HG03565 (cell line): ENCODE data around the gene FAXDC2.
"Not testable (repeated sequence)": the region's sequence is repeated elsewhere in the genome, so short reads cannot be mapped to it uniquely, and the experiment has no call there.

Experiments used
- ATAC-seq: cut with Tn5 transposase; IDR thresholded peaks from one replicate; pipeline ENCODE4 v1.9.1; 2021; ENCODE audit warnings: mild to moderate bottlenecking, moderate library complexity; ENCODE audit not compliant: unreplicated experiment

Gene FAXDC2

DNA sequence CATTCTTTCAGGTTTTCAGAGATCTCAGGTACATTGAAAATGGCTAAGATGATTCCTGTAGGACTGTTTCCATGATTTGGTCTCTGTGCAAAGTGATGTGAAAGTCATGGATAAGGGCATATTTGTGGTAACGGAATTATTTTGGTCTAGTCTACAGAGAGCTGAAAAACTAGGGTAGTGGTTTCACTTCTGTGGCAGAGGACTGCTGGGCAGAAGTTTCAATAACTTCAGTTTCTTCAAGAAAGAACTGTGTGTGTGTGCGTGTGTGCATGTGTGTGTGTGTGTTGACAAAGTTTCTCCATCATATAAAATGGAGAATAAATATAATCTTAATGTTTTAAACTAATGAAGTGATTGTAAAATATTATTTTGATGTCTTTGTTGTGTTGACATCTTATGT, 12.4 kb upstream of the FAXDC2 start:
- ATAC-seq: no peak

DNA sequence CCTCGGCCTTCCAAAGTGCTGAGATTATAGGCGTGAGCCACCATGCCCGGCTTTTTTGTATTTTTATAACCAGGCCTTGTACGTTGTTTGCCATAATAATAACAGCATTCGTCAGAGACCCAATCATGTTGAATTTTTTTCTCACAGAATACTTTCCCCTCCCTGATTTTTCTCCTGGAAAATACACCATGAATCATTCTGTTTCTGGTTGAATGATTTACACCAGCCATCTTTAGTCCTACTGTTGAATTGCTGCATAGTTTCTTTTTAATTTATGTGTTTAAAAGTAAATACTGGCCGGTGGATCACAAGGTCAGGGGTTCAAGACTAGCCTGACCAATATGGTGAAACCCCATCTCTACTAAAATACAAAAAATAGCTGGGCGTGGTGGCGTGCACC, 11.5 kb upstream of the FAXDC2 start:
- ATAC-seq: no peak

DNA sequence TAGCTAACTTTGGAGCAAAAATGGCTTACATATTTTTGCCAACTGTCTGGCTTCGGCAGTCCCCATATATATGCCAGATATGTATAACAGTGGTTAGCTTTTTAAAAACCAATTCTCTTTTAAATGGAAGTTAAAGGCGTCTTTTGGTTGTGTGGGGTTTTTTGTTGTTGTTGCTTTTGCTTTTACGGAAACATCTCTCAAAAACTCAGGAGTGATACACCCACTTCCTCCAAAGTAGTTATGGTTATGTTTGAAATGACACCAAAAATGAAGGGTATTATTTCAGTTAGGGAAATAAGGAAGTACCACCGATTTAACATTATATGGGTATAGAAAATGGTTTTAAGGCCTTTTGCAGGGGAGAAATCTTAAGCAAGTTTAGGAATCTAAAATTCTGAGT, 10.4 kb upstream of the FAXDC2 start:
- no peak for ATAC-seq

DNA sequence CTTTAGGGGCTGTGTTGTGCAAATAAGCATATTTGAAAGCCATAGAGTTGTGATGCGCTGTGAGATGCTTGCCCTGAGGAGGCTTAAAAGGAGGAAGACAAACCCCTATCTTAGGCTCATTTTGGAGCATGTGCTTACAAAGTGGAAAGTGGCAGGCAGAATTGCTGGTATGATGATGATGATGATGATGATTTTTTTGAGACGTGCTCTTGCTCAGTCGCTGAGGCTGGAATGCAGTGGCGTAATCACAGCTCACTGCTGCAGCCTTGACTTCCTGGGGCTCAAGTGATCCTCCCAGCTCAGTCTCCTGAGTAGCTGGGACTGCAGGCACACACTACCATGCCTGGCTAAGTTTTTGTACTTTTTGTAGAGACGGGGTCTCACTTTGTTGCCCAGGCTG, 9.7 kb upstream of the FAXDC2 start:
- ATAC-seq: no peak

DNA sequence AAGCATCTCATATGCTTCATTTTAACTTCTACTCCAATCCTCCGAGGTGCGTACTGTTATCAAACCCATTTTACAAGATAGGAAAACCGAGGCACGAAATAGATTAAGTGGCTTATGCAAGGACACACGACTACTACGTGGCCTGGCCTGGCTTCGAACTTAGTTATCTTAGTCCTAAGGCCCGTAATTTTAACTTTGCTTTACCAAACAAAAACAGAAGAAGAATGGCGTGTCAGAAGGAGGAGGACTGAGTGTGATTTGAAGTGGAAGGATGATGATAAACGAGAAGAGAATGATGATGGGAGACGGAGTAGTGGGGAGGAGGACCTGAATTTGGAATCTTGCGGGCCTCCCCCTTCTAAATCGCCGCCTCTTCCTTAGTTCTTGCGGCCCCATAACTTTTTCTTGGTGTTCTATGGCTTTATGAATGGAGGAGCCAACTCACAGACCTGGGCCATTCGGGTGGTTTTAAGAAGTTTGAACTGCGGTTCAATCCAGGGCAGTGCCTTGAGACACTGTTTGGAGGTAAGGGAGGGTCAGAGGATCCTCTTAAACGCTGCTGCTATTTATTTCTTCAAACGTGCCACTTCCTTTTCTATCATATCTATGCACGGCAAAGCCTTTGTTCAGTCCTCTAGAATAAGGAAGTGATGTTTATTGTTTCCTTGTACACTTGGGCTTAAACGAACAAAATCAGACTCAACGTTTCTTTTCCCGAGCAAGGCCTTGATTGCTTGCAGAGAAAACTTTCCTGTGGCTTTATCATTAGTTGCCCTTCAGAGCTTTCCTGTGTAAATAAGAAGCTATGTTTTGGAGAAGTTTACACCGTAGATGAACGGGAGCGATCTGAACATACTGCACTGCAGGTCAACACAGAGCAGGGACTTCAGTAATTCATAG, 8.8 kb upstream of the FAXDC2 start:
- ATAC-seq: peak; percentile 20

DNA sequence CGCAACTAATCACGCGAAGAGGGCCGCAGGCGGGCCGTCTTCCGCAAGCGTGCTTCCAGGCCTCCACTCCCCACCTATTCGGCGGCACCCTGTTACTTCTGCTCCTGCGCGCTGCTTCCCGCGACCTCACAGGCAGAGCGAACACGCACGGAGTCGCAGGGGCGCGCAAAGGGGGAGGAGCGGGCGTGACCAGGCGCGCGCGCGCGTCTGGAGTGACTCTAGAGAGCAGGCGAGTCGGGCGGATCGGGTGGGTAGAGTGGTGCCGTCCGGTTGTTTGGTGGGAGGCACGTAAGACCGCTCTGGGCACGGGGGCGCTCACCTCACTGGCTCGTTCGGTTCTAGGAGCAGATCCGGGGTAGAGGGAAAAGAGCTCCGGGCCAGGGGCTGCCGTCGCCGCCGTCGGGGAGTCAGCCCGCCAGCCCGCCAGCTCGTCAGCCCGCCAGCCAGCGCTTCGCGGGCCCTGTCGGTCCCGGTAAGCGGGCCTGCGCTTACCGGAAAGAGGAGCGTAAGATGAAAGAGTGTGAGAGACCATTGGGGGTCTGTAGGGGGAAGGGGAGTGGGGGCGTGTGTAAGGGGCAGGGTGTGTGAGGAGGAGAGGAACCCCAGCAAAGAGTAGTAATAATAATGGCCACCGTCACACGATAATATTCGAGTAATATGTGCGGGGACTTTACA, 8.0 kb upstream of the FAXDC2 start, which contains the start of gene CNOT8:
Gene CNOT8 (plus strand): TSS at position 331 of the 675 bp plus-strand sequence. CDS start 4,652 bp downstream, outside the sequence.
- peak; percentile 72 for ATAC-seq

DNA sequence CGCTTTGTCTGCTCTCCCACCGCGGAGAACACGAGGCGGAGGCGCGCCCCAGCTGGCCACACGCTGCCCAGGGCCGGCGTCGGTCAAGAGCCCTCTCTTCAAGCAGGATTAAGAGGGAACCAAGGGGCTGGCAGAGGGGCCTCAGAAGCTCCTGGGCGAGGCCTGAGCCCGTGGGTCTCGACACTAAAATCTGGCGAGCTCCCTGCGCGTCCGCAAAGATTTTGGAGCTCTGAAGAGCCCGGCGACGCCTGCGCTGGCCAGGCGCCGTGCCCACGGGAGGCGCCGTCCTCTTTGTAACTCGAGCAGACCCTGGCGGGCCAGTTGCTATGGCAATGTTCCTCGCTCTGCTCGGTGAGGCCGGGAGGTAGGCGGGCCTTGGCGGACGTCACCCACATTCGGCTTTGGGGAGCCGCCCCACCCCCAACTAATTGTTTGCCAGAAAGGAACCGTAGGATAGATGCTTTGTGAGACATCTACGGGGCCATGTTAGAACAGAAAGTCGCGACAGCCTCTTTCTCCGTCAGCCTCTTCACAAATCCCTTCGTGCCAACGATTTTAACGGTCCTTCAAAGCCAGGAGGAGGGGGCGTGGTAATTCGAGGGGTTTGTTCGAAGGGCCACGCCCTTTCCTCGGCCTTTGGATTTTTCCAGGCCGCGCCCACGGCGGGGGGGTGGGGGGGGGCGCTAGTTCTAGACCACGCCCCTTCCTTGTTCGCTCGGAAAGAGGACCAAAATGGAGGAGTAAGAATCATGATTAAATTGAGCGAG, 7.3 kb upstream of the FAXDC2 start:
- ATAC-seq: peak; percentile 52

DNA sequence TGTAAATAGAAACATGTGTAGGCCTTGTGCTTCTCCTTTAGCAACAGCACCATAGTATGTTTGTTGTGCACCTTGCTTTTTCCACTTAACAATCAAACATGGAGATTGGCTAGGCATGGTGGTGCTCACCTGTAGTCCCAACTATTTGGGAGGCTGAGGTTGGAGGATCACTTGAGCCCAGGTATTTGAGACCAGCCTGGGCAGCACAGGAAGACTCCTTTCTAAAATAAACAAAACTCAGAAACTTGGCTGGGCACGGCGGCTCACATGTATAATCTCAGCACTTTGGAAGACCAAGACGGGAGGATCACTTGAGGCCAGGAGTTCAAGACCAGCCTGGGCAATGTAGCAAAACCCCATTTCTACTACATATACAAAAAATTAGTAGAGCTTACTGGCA, 948 bp upstream of the FAXDC2 start:
- no peak for ATAC-seq

DNA sequence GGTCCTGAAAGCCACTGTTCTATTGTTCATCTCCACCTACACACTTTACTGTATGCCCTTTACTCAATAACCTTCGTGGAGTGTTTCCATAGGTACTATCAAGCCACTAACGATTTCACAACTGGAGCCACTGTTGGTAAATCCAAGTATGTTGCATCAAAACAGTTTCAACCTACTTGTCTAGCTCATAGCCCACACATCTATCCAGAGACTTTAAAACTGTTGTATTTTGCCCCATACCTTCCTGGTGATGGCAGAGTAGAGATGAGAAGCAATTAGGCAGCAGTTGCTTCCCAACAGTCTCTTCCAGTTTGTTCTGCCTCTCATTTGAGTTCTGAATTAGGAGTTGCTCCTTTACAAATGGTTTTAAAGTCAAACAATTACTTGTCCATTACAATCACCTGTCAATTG, 607 bp downstream of the FAXDC2 start:
- no peak for ATAC-seq

DNA sequence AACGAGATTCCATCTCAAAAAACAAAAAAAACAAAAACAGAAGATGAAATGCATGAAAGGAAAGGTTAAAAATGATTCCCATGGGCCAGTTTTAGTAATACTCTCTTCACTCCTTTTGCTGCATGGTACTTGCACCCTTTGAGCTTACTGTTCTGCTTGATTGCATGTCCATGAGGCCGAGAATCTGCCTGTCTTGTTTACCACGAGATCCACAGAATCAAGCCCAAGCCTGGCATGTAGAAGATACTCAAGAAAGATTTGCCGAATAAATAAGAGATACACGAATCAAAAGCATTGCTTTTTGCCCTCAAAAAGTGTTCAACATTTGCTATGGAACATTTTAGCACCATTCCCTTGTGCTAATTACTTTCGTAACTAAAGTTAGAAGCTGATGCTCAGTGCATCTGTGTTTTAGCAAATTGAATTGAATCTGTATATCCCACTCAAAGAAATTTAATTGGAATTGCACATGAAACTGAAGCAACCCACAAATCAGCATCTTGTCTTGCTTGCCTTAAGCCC, 1.1 kb downstream of the FAXDC2 start:
- no peak for ATAC-seq

DNA sequence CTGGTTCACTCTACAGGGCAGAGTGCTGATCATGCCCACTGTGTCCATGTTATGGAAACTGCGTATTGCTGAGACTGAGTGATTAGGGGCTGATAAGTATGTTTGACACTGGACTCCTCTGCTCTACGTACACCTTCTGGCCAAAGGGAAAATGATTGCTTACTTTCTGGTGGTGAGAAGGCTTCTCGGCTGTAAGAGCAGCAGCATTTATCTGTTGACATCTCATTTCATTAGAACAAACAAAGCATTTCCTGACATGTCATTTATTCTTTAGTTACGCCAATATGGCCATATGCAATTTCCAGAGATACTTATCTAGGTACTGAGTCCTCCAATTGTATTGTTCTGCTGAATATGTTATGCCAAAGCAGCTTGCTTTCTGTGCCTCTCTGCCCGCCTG, 5.6 kb downstream of the FAXDC2 start:
- ATAC-seq: no peak

DNA sequence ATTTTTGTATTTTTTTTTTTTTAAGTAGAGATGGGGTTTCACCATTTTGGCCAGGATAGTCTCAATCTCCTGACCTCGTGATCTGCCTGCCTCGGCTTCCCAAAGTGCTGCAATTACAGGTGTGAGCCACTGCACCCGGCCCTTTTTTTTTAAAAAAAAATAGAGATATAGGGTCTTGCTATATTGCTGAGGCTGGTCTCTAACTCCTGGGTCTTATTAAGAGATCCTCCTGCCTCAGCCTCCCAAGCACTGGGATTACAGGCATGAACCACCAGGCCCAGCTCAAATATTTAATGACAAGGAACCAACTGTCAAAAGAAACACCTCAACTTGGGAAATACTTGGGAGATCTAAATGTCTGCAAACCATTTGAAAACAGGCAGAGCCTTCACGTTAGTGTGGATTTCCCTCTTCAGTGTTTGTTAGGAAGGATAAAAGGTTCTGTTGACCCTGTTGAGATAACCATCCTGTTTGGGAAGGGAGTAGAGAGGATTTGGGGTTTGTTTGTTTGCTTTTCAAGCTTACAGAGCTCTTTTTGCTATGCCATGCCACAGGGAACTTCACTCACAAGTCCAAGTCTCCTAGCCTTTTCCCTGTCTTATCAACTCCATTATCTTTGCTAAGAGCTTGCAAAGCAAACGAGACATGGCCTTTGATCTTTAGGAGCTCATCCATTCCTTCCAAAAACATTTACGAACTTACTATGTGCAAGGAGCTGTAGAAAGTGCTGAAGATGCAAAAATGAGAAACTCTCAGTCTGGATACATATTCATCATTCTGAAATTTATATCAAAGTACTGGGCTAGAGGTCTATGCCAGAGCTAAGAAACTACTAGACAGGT, 7.5 kb downstream of the FAXDC2 start:
- no peak for ATAC-seq

DNA sequence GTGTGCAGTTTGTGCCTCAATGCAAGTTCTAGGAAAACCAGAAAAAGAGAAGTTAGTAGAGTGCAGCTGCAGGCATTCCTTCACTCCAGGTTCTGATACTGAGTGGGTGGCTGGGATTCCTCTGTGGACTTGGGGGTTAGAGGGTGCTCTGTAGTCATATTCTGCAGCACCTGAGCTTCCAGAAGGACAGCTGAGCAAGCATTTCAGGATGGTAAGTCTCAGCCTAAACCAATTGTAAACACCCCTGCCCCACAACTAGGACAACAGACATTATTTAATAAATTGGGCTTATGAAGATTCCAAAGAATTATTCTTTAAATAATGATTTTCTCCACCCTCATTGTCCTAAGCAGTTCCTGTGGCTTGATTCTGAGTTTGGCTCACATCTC, 9.1 kb downstream of the FAXDC2 start:
- no peak for ATAC-seq

DNA sequence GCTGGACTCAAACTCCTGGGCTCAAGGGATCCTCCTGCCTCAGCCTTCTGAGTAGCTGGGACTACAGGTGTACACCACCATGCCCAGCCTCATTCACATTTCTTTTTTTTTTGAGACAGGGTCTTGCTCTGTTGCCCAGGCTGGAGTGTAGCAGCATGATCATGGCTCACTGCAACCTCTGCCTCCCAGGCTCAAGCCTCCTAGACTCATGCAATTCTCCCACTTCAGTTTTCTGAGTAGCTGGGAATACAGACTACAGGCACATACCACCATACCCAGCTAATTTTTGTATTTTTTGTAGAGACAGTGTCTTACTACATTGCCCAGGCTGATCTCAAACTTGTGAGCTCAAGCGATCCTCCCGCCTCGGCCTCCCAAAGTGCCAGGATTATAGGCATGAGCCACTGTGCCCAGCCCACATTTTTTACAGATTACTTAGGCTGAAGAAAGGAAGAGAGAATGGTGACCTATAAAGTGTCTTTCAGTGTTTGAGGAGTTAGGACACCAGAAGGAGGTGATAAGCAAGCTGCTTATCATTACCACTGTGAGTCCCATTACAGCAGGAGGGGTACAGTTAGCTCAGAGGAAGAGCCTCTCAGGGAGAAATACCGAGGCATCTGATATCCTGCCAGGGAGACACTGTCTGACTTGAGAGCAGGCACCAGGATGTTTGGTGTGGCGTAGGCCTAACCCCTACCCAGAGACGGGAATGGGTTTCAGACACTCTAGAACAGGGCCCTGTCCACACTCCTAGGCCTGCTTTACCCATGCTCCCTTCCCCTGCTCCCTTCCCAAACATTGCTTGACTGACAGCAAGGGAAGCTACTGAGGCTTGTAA, 9.7 kb downstream of the FAXDC2 start:
- ATAC-seq: no peak

DNA sequence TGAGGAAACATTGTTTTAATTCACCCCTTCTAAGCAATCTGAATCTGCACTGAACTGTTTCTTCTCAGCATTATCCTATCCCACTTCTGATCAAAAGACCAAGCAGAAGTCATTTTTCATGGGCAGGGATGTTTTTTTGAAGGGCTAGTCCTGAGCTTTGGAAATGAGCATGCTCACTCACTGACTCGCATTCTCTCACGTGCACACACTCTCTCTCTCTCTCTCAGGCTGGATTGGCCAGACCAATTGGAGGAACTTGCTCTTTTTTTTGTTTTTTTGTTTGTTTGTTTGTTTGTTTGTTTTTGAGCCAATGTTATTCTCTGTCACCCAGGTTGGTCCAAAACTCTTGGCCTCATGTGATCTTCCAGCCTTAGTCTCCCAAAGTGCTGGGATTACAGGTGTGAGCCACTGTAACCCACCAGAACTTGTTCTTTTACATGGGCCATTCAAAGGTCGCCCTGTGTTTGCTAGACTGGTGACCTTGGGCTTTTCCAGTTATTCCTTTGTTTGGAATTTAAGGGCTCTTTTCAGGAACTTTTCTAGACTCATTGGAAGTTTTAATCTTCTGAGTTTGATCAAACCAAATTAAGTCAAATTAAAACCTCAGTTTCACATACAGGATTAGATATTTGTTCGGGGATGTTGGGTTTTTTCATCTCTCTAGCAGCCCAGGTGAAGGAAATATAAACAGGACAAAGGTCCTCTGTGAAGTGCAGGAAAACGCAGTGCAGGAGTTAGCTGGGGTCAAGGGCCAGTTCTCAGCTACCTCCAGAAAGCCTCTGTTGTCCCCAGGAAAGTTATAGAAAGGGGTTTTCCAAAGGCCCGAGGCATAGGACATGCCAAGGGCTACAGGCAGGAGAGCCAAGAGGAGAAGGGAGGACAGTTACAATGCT, 13.1 kb downstream of the FAXDC2 start:
- ATAC-seq: no peak

DNA sequence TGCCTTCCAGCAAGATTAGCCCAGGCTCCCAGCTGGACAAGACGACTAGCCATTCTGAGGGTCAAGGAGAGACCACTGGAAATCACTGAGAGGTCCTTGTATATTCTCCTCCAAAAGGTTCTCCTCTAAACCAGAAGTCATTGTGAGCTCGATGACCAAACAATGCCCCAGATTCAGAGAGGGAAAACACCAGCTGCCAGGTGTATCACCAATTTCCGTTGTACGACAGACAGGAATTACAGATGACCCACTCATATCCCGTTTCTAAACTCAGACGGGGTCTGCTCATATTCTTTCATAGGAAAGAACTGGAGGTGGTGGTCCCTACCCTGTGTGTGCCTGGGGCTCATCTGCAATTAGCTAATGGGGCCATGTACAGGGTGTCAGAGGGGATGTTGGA, 14.2 kb downstream of the FAXDC2 start:
- no peak for ATAC-seq

DNA sequence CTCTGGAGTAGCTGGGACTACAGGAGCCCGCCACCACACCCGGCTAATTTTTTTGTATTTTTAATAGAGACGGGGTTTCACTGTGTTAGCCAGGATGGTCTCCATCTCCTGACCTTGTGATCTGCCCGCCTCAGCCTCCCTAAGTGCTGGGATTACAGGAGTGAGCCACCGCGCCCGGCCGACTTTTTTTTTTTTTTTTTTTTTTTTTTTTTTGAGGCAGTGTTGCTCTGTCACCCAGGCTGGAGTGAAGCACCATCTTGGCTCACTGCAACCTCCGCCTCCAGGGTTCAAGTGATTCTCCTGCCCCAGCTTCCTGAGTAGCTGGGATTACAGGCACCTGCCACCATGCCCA, 14.7 kb downstream of the FAXDC2 start:
- not testable (repeated sequence) for ATAC-seq

DNA sequence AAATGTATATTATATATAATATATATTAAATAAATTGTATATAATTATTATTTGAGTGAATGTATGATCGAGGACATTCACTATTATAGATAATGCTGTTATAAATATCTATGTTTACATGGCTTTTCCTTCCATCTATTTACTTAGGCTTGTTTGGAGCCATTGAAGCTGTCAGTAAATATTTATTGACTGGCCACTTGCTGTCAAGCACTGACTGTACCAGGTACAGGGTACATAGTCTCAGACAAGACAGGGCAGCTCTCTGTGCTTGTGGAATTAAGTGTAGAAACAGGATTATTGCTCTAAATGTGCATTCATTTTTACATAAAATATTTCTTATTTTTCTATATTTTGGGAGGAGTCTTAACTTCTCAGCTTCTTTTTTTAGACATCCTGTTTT, 16.4 kb downstream of the FAXDC2 start:
- ATAC-seq: no peak

DNA sequence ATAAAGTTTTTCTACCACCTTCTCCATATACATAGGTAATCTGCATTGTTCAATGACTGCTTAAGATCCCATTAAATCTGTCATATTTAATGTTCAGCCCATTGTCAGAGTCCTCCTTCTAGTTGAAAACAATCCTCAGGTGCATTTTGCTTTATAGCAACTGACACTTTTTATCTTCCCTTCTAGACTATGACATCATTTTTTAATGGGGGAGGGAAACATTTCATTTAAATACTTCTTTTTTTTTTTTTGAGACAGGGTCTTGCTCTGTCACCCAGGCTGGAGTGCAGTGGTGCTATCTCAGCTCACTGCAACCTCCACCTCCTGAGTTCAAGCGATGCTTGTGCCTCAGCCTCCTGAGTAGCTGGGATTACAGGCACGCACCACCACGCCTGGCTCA, 17.6 kb downstream of the FAXDC2 start:
- ATAC-seq: not testable (repeated sequence)
